GM23338 (cell line): ENCODE data around the gene HTRA2. TPM values are rescaled to one million over a fixed set of nuclear protein-coding genes. Genes with fewer than 3 reads are reported as not detected.

Experiments
- ATAC-seq: fragments of 200-7000 bp; cut with Tn5 transposase; 3 replicates; pipeline ENCODE4 v1.9.1; 2020
- DNase-seq: peaks from one replicate; pipeline ENCODE4 v3.0.0-alpha.2; 2015; ENCODE audit warnings: low spot score
- H2AFZ ChIP-seq: fragments of 200-600 bp; sonication (generic); 2 replicates; pipeline ENCODE4 v1.8.0; 2016; ENCODE audit warnings: antibody characterized with exemption, mild to moderate bottlenecking, moderate library complexity
- H3F3A ChIP-seq: fragments of 200-600 bp; sonication (generic); replicated peaks from 2 replicates; pipeline ENCODE4 v1.8.0; 2017; ENCODE audit warnings: antibody characterized with exemption, mixed run types, low read depth
- H3K27ac ChIP-seq: fragments of 200-600 bp; sonication (generic); 2 replicates; pipeline ENCODE4 v1.6.1; 2016; ENCODE audit warnings: low read depth
- H3K27me3 ChIP-seq: fragments of 200-600 bp; sonication (generic); 2 replicates; pipeline ENCODE4 v1.8.0; 2016; ENCODE audit warnings: mild to moderate bottlenecking, mixed run types, moderate library complexity; ENCODE audit not compliant: insufficient read depth
- H3K36me3 ChIP-seq: fragments of 200-600 bp; sonication (generic); 2 replicates; pipeline ENCODE4 v1.8.0; 2016; ENCODE audit warnings: mild to moderate bottlenecking; ENCODE audit not compliant: insufficient read depth
- H3K4me1 ChIP-seq: fragments of 200-600 bp; sonication (generic); 2 replicates; pipeline ENCODE4 v1.8.0; 2016; ENCODE audit warnings: mild to moderate bottlenecking, moderate library complexity; ENCODE audit not compliant: insufficient read depth
- H3K4me2 ChIP-seq: fragments of 200-600 bp; sonication (generic); 2 replicates; pipeline ENCODE4 v1.7.1; 2017; ENCODE audit warnings: mixed run types
- H3K4me3 ChIP-seq: fragments of 200-600 bp; sonication (generic); 2 replicates; pipeline ENCODE4 v1.6.1; 2016; ENCODE audit warnings: mixed run types
- H3K79me2 ChIP-seq: fragments of 200-600 bp; sonication (generic); replicated peaks from 2 replicates; pipeline ENCODE4 v1.8.0; 2017; ENCODE audit warnings: mild to moderate bottlenecking; ENCODE audit not compliant: insufficient read depth
- H3K9me2 ChIP-seq: fragments of 200-600 bp; sonication (generic); 2 replicates; pipeline ENCODE4 v1.8.0; 2017; ENCODE audit not compliant: insufficient read depth
- H4K20me1 ChIP-seq: fragments of 200-600 bp; sonication (generic); replicated peaks from 2 replicates; pipeline ENCODE4 v1.8.0; 2017; ENCODE audit warnings: mild to moderate bottlenecking; ENCODE audit not compliant: insufficient read depth
- H3K27ac Mint-ChIP-seq: 2 replicates; pipeline ENCODE4 v1.8.0; 2020; ENCODE audit warnings: inconsistent platforms, mild to moderate bottlenecking, moderate library complexity, mixed read lengths
- H3K27me3 Mint-ChIP-seq: 3 replicates; pipeline ENCODE4 v1.8.0; 2022; ENCODE audit warnings: low read depth, mild to moderate bottlenecking, moderate library complexity, mixed read lengths, inconsistent platforms; ENCODE audit not compliant: insufficient read depth, poor library complexity
- H3K36me3 Mint-ChIP-seq: 3 replicates; pipeline ENCODE4 v1.8.0; 2021; ENCODE audit warnings: low read depth, mild to moderate bottlenecking, inconsistent platforms, moderate library complexity, mixed read lengths
- H3K4me1 Mint-ChIP-seq: 3 replicates; pipeline ENCODE4 v1.8.0; 2020; ENCODE audit warnings: mild to moderate bottlenecking, inconsistent platforms, mixed read lengths
- H3K4me3 Mint-ChIP-seq: 3 replicates; pipeline ENCODE4 v1.8.0; 2021; ENCODE audit warnings: moderate library complexity, mild to moderate bottlenecking, inconsistent platforms, mixed read lengths
- H3K9me3 Mint-ChIP-seq: 3 replicates; pipeline ENCODE4 v1.8.0; 2020; ENCODE audit warnings: moderate library complexity, mild to moderate bottlenecking, inconsistent platforms, mixed read lengths
- CREB1 ChIP-seq: fragments of 250-450 bp; sonication (Bioruptor Pico); IDR thresholded peaks from 2 replicates; pipeline ENCODE4 v1.5.0; 2020; ENCODE audit warnings: low read depth, mild to moderate bottlenecking, moderate library complexity
- ETS1 ChIP-seq: IDR thresholded peaks from 2 replicates; pipeline ENCODE4 v1.6.1; 2016; ENCODE audit warnings: antibody characterized with exemption
- NANOG ChIP-seq: IDR thresholded peaks from 2 replicates; pipeline ENCODE4 v1.6.1; 2016; ENCODE audit warnings: antibody characterized with exemption, borderline replicate concordance
- ZNF331 ChIP-seq: fragments of 250-450 bp; sonication (Bioruptor Pico); IDR thresholded peaks from 2 replicates; pipeline ENCODE4 v1.5.0; 2020; ENCODE audit warnings: low read depth, mild to moderate bottlenecking, moderate library complexity
- ZNF462 ChIP-seq: fragments of 250-450 bp; sonication (Bioruptor Pico); IDR thresholded peaks from 2 replicates; pipeline ENCODE4 v1.5.0; 2020; ENCODE audit warnings: mild to moderate bottlenecking, moderate library complexity
- polyA plus RNA-seq: library from polyadenylated mRNA; unstranded; fragments of >200 nt; fragmentation: Nextera tagmentation; extraction: Ambion mirVana; gene quantifications from 2 replicates; pipeline ENCODE4 v1.2.1, GENCODE V29; 2016
- total RNA-seq: library from RNA; depleted of rRNA; stranded (reverse); fragments of >200 nt; shearing (Covaris generic); gene quantifications from 2 replicates; pipeline ENCODE4 v1.2.3, GENCODE V29; 2014

The HTRA2 gene
- total and polyA plus RNA-seq, 2 experiments from 2014 or later, result 17.8 to 19.7 TPM

GRCh38 chr2:74525717-74526648 lies 3.8 kb upstream of the HTRA2 start, which contains the start of gene DQX1:
DQX1 (minus strand) TSS chr2:74526231; CDS start chr2:74525729, 502 bp downstream.
- H4K20me1 ChIP-seq, result peaks cover 9% of the 10 kb centered on the region; the same call in 1 of the 2 replicates
- Mint-ChIP-seq H3K9me3 (no peaks in the 10 kb centered on the region), H3K4me3 (peak within 1 kb of the TSS; percentile 50; the same call in 2 of the 3 replicates), H3K36me3 (peaks cover 34% of the 10 kb centered on the region), H3K4me1 (peaks cover 17% of the 10 kb centered on the region), H3K27ac (no peak within 1 kb of the TSS), H3K27me3 (peaks cover 33% of the 10 kb centered on the region)
- peaks cover 7% of the 10 kb centered on the region; the same call in 1 of the 2 replicates for H3K4me1 ChIP-seq
- peaks cover 22% of the 10 kb centered on the region for H3K27me3 ChIP-seq
- no peak within 1 kb of the TSS for H3K27ac ChIP-seq
- H3K4me3 ChIP-seq, result no peak within 1 kb of the TSS
- H3K4me2 ChIP-seq, result no peak within 1 kb of the TSS
- peak; percentile 9 for ATAC-seq
- H3K36me3 ChIP-seq, result peaks cover 11% of the 10 kb centered on the region
- H3F3A ChIP-seq, result 0 out of 2 replicates have a peak, but pooled peaks cover 12% of the 10 kb centered on the region
- peaks cover 18% of the 10 kb centered on the region for H3K79me2 ChIP-seq
- no peaks in the 10 kb centered on the region for H3K9me2 ChIP-seq
- TF ChIP-seq CREB1 (peak; percentile 60), NANOG (no peak), ZNF331 (CRISPR knock-in tag) (no peak), ETS1 (0 out of 2 replicates have a peak, but pooled peaks have one; percentile 53), ZNF462 (no peak)
- H2AFZ ChIP-seq, result no peak within 1 kb of the TSS
- peak; percentile 85 for DNase-seq
